PC-3 (cell line): ENCODE results near the gene SMARCAL1. TPM values are rescaled to one million over a fixed set of nuclear protein-coding genes. Genes with fewer than 3 reads are reported as not detected.
A peak's percentile ranks its signal among the peaks of the same experiment; 100 is the strongest.

Source experiments
- ATAC-seq: fragments of 200-7000 bp; cut with Tn5 transposase; 2 replicates; pipeline ENCODE4 v1.9.1; 2020; ENCODE audit warnings: mild to moderate bottlenecking, moderate library complexity
- BruUV-seq: library from RNA; stranded (reverse); fragments of 400-500 nt; replicated peaks from 2 replicates; lab custom pipeline; 2021; lab: Mats Ljungman, UMichigan
- CTCF ChIA-PET: fragments of 300-600 bp; sonication (Branson Sonifier 250); formaldehyde crosslinking; loops from one replicate; lab custom pipeline; 2022; ENCODE audit warnings: antibody characterized with exemption; lab: Charles Lee
- POLR2A ChIA-PET: fragments of 300-600 bp; sonication (Branson Sonifier 250); formaldehyde crosslinking; loops from one replicate; lab custom pipeline; 2022; ENCODE audit warnings: antibody characterized with exemption; ENCODE audit not compliant: unreplicated experiment; lab: Charles Lee
- DNase-seq: peaks from one replicate; pipeline ENCODE4 v3.0.0-alpha.2; 2015
- H2AFZ ChIP-seq: fragments of 300-600 bp; sonication (generic); 2 replicates; pipeline ENCODE4 v1.6.0; 2016; ENCODE audit warnings: antibody characterized with exemption, low read length
- H3F3A ChIP-seq: fragments of 300-600 bp; sonication (generic); one replicate; pipeline ENCODE4 v1.6.0; 2017; ENCODE audit warnings: antibody characterized with exemption, low read length, control low read depth, mild to moderate bottlenecking; ENCODE audit not compliant: unreplicated experiment
- H3K27ac ChIP-seq: fragments of 300-600 bp; sonication (generic); 2 replicates; pipeline ENCODE4 v1.5.1; 2016; ENCODE audit warnings: mild to moderate bottlenecking, low read length
- H3K27me3 ChIP-seq: fragments of 300-600 bp; sonication (generic); 2 replicates; pipeline ENCODE4 v1.6.1; 2016; ENCODE audit warnings: low read length, mixed read lengths
- H3K36me3 ChIP-seq: fragments of 300-600 bp; sonication (generic); 2 replicates; pipeline ENCODE4 v1.6.1; 2016; ENCODE audit warnings: low read depth, mixed run types, low read length, mixed read lengths
- H3K4me1 ChIP-seq: fragments of 300-600 bp; sonication (generic); 2 replicates; pipeline ENCODE4 v1.5.1; 2016; ENCODE audit warnings: low read length; ENCODE audit not compliant: insufficient read depth
- H3K4me2 ChIP-seq: fragments of 300-600 bp; sonication (generic); 2 replicates; pipeline ENCODE4 v1.6.0; 2016; ENCODE audit warnings: low read length
- H3K4me3 ChIP-seq: fragments of 300-600 bp; sonication (generic); 2 replicates; pipeline ENCODE4 v1.5.1; 2016; ENCODE audit warnings: mild to moderate bottlenecking, low read length, mixed read lengths
- H3K79me2 ChIP-seq: fragments of 300-600 bp; sonication (generic); 2 replicates; pipeline ENCODE4 v1.6.1; 2017; ENCODE audit warnings: low read length, mixed read lengths
- H3K9ac ChIP-seq: fragments of 300-600 bp; sonication (generic); 2 replicates; pipeline ENCODE4 v1.6.0; 2016; ENCODE audit warnings: mild to moderate bottlenecking, low read length
- H3K9me2 ChIP-seq: fragments of 300-600 bp; sonication (generic); replicated peaks from 2 replicates; pipeline ENCODE4 v1.6.1; 2016; ENCODE audit warnings: mixed run types, low read length, mixed read lengths
- H3K9me3 ChIP-seq: fragments of 300-600 bp; sonication (generic); 2 replicates; pipeline ENCODE4 v1.6.1; 2016; ENCODE audit warnings: low read length, mixed read lengths
- H4K20me1 ChIP-seq: fragments of 300-600 bp; sonication (generic); 2 replicates; pipeline ENCODE4 v1.6.1; 2016; ENCODE audit warnings: low read length, mixed read lengths
- CTCF ChIP-seq: fragments of 300-600 bp; sonication (generic); conservative IDR thresholded peaks from 2 replicates; pipeline ENCODE4 v1.5.1; 2017; ENCODE audit warnings: antibody characterized with exemption, low read depth, mild to moderate bottlenecking, low read length
- EZH2 ChIP-seq: fragments of 300-600 bp; sonication (generic); IDR thresholded peaks from one replicate; pipeline ENCODE4 v1.6.1; 2017; ENCODE audit warnings: antibody characterized with exemption, mild to moderate bottlenecking, low read length; ENCODE audit not compliant: unreplicated experiment
- EZH2phosphoT487 ChIP-seq: fragments of 300-600 bp; sonication (generic); IDR thresholded peaks from 2 replicates; pipeline ENCODE4 v1.6.1; 2018; ENCODE audit warnings: mild to moderate bottlenecking, antibody characterized with exemption, low read length, borderline replicate concordance
- intact Hi-C: fragments of 100-400 bp; cut with micrococcal nuclease; formaldehyde crosslinking; loops from 2 replicates; pipeline ENCODE4 v1.9.0; 2023
- total RNA-seq: library from RNA; depleted of rRNA; stranded (reverse); fragments of >200 nt; gene quantifications from 2 replicates; pipeline ENCODE4 v1.2.3, GENCODE V29; 2014

SMARCAL1 gene
- total RNA-seq, 1 experiment from 2014 or later, result 8.3 TPM

GRCh38 chr2:216478791-216479190 is 66.5 kb downstream of the SMARCAL1 start:
- H3K9me3 ChIP-seq, result no peaks in the 10 kb centered on the region
- TF ChIP-seq EZH2phosphoT487, result no peak
- TF ChIP-seq EZH2, result no peak
- no peak for TF ChIP-seq CTCF
- no peaks in the 10 kb centered on the region for H3F3A ChIP-seq
- H3K36me3 ChIP-seq, result no peaks in the 10 kb centered on the region
- H3K27me3 ChIP-seq, result no peaks in the 10 kb centered on the region
- no peak overlapping the region for H3K4me3 ChIP-seq
- no peak overlapping the region for H2AFZ ChIP-seq
- H3K9me2 ChIP-seq, result no peaks in the 10 kb centered on the region
- peak overlapping the region; percentile 2; the same call in 1 of the 2 replicates for H3K9ac ChIP-seq
- H3K79me2 ChIP-seq, result no peaks in the 10 kb centered on the region
- ChIA-PET CTCF (no interaction called here), POLR2A (interaction anchor here (0.9 kb wide), 1 partner anchor 20 kb away, joined by 3 read pairs; the partner anchor contains the start of gene RPL37A)
- ATAC-seq (no peak; the same call in 1 of the 2 replicates), DNase-seq (no peak)
- H3K4me2 ChIP-seq, result peak overlapping the region; percentile 29; the same call in 1 of the 2 replicates
- H3K27ac ChIP-seq, result peak overlapping the region; percentile 60
- BruUV-seq, result no TSS peak
- intact Hi-C loops, result no loop called here
- H3K4me1 ChIP-seq, result peaks cover 15% of the 10 kb centered on the region
- H4K20me1 ChIP-seq, result no peaks in the 10 kb centered on the region

- no peaks in the 10 kb centered on the region for H3K9me2 ChIP-seq
- no peak for DNase-seq
- no peaks in the 10 kb centered on the region for H3K79me2 ChIP-seq
- no peak overlapping the region for H3K4me3 ChIP-seq
- no peaks in the 10 kb centered on the region for H3F3A ChIP-seq
- no peak overlapping the region for H2AFZ ChIP-seq
- H3K4me2 ChIP-seq, result no peak overlapping the region
- H3K27me3 ChIP-seq, result no peaks in the 10 kb centered on the region
- TF ChIP-seq EZH2phosphoT487, result no peak
- TF ChIP-seq EZH2, result no peak
- no peak for TF ChIP-seq CTCF
- ChIA-PET POLR2A (no interaction called here), CTCF (no interaction called here)
- no peaks in the 10 kb centered on the region for H3K36me3 ChIP-seq
- intact Hi-C loops, result no loop called here
- H3K9me3 ChIP-seq, result no peaks in the 10 kb centered on the region
- H3K9ac ChIP-seq, result no peak overlapping the region
- no peak for ATAC-seq
- peaks cover 15% of the 10 kb centered on the region for H3K4me1 ChIP-seq
- H4K20me1 ChIP-seq, result no peaks in the 10 kb centered on the region
- no TSS peak for BruUV-seq
- H3K27ac ChIP-seq, result no peak overlapping the region
Measured at GRCh38 chr2:216480221-216480620, 67.9 kb downstream of the SMARCAL1 start.

GRCh38 chr2:216482640-216483039 is 70.4 kb downstream of the SMARCAL1 start:
- H3K9ac ChIP-seq, result no peak overlapping the region
- no peak for DNase-seq
- H3F3A ChIP-seq, result no peaks in the 10 kb centered on the region
- H2AFZ ChIP-seq, result no peak overlapping the region
- H4K20me1 ChIP-seq, result no peaks in the 10 kb centered on the region
- no peak for TF ChIP-seq EZH2phosphoT487
- no peak for TF ChIP-seq CTCF
- no peak for TF ChIP-seq EZH2
- no TSS peak for BruUV-seq
- no peaks in the 10 kb centered on the region for H3K9me3 ChIP-seq
- H3K27ac ChIP-seq, result no peak overlapping the region
- H3K4me2 ChIP-seq, result no peak overlapping the region
- H3K79me2 ChIP-seq, result no peaks in the 10 kb centered on the region
- no peaks in the 10 kb centered on the region for H3K9me2 ChIP-seq
- CTCF ChIA-PET, result no interaction called here
- peaks cover 14% of the 10 kb centered on the region for H3K4me1 ChIP-seq
- no peak overlapping the region for H3K4me3 ChIP-seq
- POLR2A ChIA-PET, result interaction anchor here (0.7 kb wide), 1 partner anchor 9 kb away, joined by 4 read pairs; no protein-coding TSS in a partner anchor
- no peaks in the 10 kb centered on the region for H3K27me3 ChIP-seq
- intact Hi-C loops, result no loop called here
- H3K36me3 ChIP-seq, result no peaks in the 10 kb centered on the region
- ATAC-seq, result no peak
